ENCODE measurements around the gene RBM5. TPM values are rescaled to one million over a fixed set of nuclear protein-coding genes. Genes with fewer than 3 reads are reported as not detected.

Gene RBM5
- total and polyA plus RNA-seq, 2 donors (not counting 1 experiment from before 2014, with no cell fraction given), result 405 to 464 TPM

DNA sequence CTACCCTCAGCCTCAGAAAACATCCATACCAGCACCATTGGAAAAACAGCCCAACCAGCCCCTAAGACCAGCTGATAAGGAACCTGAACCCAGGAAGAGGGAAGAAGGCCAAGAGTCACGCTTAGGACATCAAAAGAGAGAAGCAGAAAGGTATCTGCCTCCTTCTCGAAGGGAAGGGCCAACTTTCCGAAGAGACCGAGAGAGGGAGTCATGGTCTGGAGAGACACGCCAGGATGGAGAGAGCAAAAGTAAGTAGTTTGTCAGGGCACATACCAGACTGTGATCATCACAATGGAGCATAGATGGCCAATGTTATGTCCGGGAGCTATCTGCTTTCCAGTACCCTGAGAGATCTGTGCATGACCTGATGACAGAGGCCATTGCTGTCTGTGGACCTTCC, 31.0 kb upstream of the RBM5 start:
- ATAC-seq (ENCODE audit: low read depth) (no peak), DNase-seq (no peak)
- Histone ChIP-seq H2AFZ (ENCODE audit: insufficient read depth, low read depth, low read length, poor library complexity, severe bottlenecking) (no peak overlapping the region), H3K79me2 (ENCODE audit: control insufficient read depth, insufficient read depth, low read length) (no peaks in the 10 kb centered on the region), H3K36me3 (replicated peaks in 1 of 2; ENCODE audit: control extremely low read depth in 1 of 2, control insufficient read depth in 1 of 2, extremely low read depth in 1 of 2, insufficient read depth in 2 of 2, low read length in 1 of 2) (peaks cover 30 to 76% of the 10 kb centered on the region in 2 experiments), H3K9me3 (ENCODE audit: control extremely low read depth in 1 of 3, control insufficient read depth in 2 of 3, insufficient read depth in 1 of 3, low read length in 2 of 3) (no peaks in the 10 kb centered on the region), H3K27ac (ENCODE audit: low read length in 2 of 2) (no peak overlapping the region), H3K4me1 (ENCODE audit: control insufficient read depth in 2 of 2, insufficient read depth in 2 of 2, low read length in 2 of 2) (no peaks in the 10 kb centered on the region), H3K27me3 (replicated peaks in 1 of 4; ENCODE audit: control extremely low read depth in 1 of 4, control insufficient read depth in 3 of 4, insufficient read depth in 4 of 4, low read length in 3 of 4) (no peaks in the 10 kb centered on the region), H3K9ac (ENCODE audit: low read length) (no peak overlapping the region), H3K4me3 (ENCODE audit: control extremely low read depth in 1 of 5, extremely low read depth in 1 of 5, insufficient read depth in 1 of 5, low read depth in 2 of 5, low read length in 4 of 5) (no peak overlapping the region), H4K20me1 (ENCODE audit: control insufficient read depth, insufficient read depth, low read length, poor library complexity, severe bottlenecking) (no peaks in the 10 kb centered on the region), H3K4me2 (replicated peaks; ENCODE audit: low read depth, low read length, poor library complexity, severe bottlenecking) (no peak overlapping the region)
- no peaks in the 10 kb centered on the region for H3K4me1 Mint-ChIP-seq
- H3K9me3 Mint-ChIP-seq (ENCODE audit: insufficient read depth), result no peaks in the 10 kb centered on the region
- no peak overlapping the region for H3K4me3 Mint-ChIP-seq
- 99% methylated on average over 6 of the region's 6 CpGs for WGBS (ENCODE audit: insufficient coverage)
- no peak overlapping the region for H3K27ac Mint-ChIP-seq
- intact Hi-C loops (cut with micrococcal nuclease), result no loop called here
- ChIA-PET CTCF (no interaction called here), POLR2A (no interaction called here)
- TF ChIP-seq CTCF (IDR thresholded peaks at IDR 0.05), result no peak
- no peaks in the 10 kb centered on the region for H3K27me3 Mint-ChIP-seq

- Histone ChIP-seq H4K20me1 (ENCODE audit: control insufficient read depth, insufficient read depth, low read length, poor library complexity, severe bottlenecking) (no peaks in the 10 kb centered on the region), H3K9me3 (ENCODE audit: control extremely low read depth in 1 of 3, control insufficient read depth in 2 of 3, insufficient read depth in 1 of 3, low read length in 2 of 3) (no peaks in the 10 kb centered on the region), H2AFZ (ENCODE audit: insufficient read depth, low read depth, low read length, poor library complexity, severe bottlenecking) (no peak overlapping the region), H3K4me1 (ENCODE audit: control insufficient read depth in 2 of 2, insufficient read depth in 2 of 2, low read length in 2 of 2) (no peaks in the 10 kb centered on the region), H3K79me2 (ENCODE audit: control insufficient read depth, insufficient read depth, low read length) (peaks cover 2% of the 10 kb centered on the region), H3K27me3 (replicated peaks in 1 of 4; ENCODE audit: control extremely low read depth in 1 of 4, control insufficient read depth in 3 of 4, insufficient read depth in 4 of 4, low read length in 3 of 4) (no peaks in the 10 kb centered on the region), H3K4me3 (ENCODE audit: control extremely low read depth in 1 of 5, extremely low read depth in 1 of 5, insufficient read depth in 1 of 5, low read depth in 2 of 5, low read length in 4 of 5) (no peak overlapping the region), H3K36me3 (replicated peaks in 1 of 2; ENCODE audit: control extremely low read depth in 1 of 2, control insufficient read depth in 1 of 2, extremely low read depth in 1 of 2, insufficient read depth in 2 of 2, low read length in 1 of 2) (peaks cover 36 to 88% of the 10 kb centered on the region in 2 experiments), H3K9ac (ENCODE audit: low read length) (no peak overlapping the region), H3K27ac (ENCODE audit: low read length in 2 of 2) (no peak overlapping the region), H3K4me2 (replicated peaks; ENCODE audit: low read depth, low read length, poor library complexity, severe bottlenecking) (no peak overlapping the region)
- ChIA-PET CTCF (no interaction called here), POLR2A (no interaction called here)
- Mint-ChIP-seq H3K27me3 (no peaks in the 10 kb centered on the region), H3K9me3 (ENCODE audit: insufficient read depth) (no peaks in the 10 kb centered on the region), H3K4me3 (no peak overlapping the region), H3K27ac (no peak overlapping the region), H3K4me1 (no peaks in the 10 kb centered on the region)
- no peak for TF ChIP-seq EZH2 (IDR thresholded peaks at IDR 0.05; ENCODE audit: borderline replicate concordance, insufficient read depth, low read depth, low read length, poor library complexity, severe bottlenecking)
- no peak for TF ChIP-seq CTCF (IDR thresholded peaks at IDR 0.05)
- intact Hi-C loops (cut with micrococcal nuclease), result no loop called here
- DNase-seq, result no peak
- ATAC-seq (ENCODE audit: low read depth), result no peak
- WGBS (ENCODE audit: insufficient coverage), result 100% methylated on average over 1 of the region's 2 CpGs
Observed at GRCh38 chr3:50068134-50068533, 20.6 kb upstream of the RBM5 start.

Data from B cell (primary cell).